HG02885 (cell line): ENCODE measurements around the gene NSF.
"Not testable (repeated sequence)": the region's sequence is repeated elsewhere in the genome, so short reads cannot be mapped to it uniquely, and the experiment has no call there.

Experiments used
- ATAC-seq: cut with Tn5 transposase; IDR thresholded peaks from one replicate; pipeline ENCODE4 v1.9.1; 2021; ENCODE audit warnings: mild to moderate bottlenecking; ENCODE audit not compliant: unreplicated experiment, poor library complexity

The NSF gene

GRCh38 chr17:46696522-46696921 is 106.1 kb downstream of the NSF start:
- not testable (repeated sequence) for ATAC-seq

DNA sequence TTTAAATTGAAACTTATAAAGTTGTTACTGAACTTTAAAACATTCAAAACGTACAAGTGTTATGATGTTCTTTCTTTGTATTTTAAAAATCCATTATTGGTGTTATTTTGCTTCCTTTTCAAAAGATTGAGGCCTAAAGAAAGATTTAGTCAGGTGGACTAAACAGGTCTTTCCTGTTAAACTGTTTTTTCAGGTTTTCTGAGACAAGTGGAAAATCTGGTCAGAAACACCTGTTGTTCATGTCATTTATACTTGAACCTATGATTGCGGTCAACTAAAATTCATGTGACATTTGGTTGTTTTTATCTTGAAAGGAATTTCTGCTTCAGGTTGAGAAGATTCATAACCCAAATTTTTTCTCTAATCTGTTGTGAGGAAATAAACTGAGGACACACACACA is 108.5 kb downstream of the NSF start:
- ATAC-seq, result not testable (repeated sequence)

GRCh38 chr17:46717999-46718398 is 127.5 kb downstream of the NSF start:
- no peak for ATAC-seq

GRCh38 chr17:46719891-46720290 is 129.4 kb downstream of the NSF start:
- ATAC-seq, result no peak

GRCh38 chr17:46720408-46720807 is 129.9 kb downstream of the NSF start:
- ATAC-seq, result no peak

DNA sequence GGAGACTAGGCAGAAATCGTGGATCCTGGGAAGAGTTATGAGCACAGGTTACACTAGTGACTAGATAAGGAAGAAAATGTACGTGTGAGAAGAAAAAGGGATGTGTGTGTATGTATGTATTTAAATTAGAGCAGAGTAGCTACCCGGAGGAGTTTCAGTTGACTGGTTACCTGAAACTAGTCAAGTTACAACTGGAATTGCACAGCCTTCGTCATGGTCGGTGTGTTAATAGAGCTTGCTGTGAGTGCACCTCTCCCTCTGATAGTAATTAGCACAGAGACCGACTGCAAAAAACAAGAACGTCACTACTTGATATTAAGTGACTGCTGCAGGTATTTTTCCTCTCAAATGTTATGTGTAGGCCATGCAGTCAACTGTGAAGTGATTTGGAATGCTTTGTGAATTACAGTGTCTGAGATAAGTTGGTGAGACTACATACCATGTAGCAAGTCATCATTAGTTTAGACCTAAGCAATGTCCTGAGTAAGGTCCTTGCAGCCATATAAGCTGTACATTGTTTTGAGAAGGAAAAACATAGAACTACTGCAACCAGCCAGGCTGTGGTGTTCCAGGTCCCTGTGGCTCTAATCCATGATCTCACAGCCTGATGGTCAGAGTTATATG is 132.3 kb downstream of the NSF start:
- ATAC-seq, result no peak

DNA sequence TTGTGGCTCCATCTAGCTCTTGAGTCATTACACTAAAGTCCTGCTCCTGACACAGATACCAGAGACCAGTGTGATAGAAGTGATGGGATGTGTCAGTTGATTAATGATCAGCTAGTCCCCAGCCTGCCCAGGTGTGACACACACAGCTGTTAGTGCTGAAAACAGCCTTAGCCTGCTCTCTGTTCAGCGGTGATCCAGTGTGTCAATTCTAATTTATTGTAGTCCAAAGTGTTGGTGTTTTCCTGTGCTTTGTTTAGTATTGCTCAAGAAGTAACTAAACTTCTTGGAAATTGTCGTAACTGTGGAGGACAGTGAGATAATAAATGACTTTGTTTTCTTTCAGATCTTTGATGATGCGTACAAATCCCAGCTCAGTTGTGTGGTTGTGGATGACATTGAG is 135.7 kb downstream of the NSF start:
- ATAC-seq, result no peak

DNA sequence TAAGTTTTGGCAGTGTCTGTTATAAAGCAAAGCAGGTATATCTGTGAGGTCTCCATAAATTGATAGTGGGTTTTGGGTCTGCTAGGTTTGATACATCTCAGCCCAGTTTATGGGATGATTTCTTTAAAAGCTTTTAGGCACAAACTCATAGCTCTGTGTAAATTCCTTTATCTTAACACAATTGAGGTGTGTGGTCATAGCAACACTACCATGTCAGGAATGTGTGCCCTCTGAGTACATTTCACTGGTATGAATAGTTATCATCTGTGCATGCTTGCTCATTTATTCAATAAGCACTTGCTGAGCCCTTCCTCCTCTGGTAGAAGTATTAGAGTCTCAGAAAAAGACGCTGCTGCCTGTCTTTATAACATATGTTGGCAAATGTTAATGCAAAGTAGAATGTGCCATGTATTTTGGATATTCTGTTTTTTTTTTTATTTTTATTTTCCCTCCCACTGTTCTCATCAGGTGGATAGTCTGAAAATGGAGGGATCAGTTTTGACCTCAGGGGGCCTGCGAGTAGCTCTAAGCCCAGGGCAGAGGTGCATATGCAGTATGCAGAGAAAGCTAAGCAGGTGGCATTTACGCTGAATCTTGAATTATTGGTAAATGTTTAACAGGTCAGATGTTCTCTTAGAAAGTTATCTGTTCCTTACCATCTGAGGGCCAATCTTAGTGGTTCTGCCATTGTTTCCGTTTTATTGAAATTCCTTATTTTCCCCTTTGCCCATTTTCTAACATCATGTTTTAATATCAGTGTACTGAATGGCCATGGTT is 137.3 kb downstream of the NSF start:
- no peak for ATAC-seq

DNA sequence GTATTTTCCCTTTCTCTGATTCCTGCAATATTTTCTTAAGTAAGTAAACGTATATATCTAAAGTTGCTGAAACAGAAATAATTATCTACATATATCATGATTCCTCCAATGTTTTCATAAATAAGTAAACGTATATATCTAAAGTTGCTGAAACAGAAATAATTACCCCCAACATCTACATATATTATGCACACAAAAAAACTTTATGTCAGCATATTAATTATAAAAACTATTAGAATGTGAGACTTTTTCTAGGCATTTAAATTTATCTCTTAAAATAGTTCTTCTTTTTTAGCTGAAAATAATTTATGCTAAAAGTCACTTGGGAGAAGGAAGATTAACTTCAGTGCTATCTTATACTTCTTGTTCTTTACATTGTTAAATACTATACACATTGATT is 139.6 kb downstream of the NSF start:
- no peak for ATAC-seq

GRCh38 chr17:46730679-46731078 is 140.2 kb downstream of the NSF start:
- no peak for ATAC-seq

GRCh38 chr17:46732160-46732559 is 141.7 kb downstream of the NSF start:
- no peak for ATAC-seq

DNA sequence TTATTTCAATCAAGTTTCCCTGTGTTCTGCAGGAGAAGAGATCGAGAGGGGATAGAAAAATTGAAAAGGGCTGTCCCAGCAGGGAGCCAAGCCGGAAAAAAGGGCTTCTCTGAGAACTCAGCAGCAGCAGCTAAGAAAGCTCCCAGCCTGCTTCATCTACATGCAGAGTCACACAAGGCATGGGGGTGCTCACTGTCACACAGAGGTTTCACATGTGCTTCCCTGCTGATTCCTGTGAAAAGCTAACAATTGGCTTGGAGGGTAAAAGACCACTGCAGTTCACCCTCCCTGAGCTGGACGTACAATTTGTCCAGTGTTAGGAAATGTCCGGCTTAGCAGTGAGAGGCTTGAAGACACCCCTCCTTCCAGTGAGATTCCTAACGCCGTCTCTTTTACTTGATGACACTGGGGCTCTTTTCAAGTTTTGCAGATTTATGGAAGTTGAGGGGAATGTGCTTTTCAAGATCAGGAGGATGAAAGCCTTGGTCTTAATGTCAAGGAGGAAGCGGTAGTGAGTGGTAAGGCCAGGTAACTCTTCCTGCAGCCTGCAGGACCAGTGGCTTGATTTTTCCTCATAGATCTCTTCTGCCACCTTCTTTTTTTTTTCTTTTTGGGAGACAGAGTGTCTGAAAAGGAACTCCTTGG is 142.4 kb downstream of the NSF start:
- no peak for ATAC-seq

DNA sequence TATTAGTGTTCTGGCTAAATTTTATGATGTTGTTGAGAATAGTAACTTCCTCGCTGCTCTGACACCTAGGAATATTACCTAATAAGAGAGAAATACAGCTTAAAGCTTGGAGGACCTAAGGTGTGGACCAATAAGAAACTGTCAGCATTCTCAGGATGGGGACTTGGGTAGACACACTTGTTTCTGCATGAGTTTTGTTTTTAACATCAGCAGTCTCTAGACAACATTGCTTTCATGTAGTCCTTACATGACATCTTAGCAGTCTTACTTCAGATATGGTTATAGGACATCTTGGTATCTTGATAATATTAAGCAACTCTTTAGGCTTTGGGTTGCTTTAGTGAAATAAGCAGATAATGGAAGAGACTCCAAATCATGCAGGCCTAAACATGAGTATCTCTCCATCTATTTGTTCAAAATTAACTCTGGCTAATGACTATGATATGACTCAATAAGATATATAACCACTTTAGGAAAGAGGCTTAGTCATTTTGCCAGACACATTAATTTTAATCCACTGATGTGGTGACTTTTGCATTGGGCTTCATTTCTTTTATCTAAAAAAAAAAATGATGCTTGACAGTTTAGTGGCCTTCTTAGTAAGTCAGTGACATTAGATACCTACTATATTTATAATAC is 143.5 kb downstream of the NSF start:
- no peak for ATAC-seq

DNA sequence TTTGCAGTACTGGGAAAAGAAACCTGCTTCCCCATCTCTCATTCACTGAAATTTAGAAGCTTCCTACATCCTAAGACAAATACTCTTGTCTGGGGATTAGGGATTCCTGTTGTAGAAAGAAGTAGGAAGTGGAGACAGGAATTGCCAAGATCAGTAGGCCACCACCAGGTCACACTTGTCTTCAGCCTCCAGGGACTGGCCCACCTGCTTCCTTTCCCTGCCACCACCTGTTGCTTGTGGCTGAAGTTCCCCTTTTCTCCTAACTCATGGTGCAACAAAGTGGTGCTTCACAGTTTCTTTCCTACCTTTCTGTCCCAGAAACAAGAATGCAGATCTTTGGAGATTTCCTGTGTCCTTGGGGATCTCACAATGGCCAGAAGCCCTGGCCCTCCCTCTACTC is 145.6 kb downstream of the NSF start:
- no peak for ATAC-seq

- ATAC-seq, result no peak
Observed at GRCh38 chr17:46737326-46737725, 146.9 kb downstream of the NSF start.

GRCh38 chr17:46738544-46738943 is 148.1 kb downstream of the NSF start:
- no peak for ATAC-seq

DNA sequence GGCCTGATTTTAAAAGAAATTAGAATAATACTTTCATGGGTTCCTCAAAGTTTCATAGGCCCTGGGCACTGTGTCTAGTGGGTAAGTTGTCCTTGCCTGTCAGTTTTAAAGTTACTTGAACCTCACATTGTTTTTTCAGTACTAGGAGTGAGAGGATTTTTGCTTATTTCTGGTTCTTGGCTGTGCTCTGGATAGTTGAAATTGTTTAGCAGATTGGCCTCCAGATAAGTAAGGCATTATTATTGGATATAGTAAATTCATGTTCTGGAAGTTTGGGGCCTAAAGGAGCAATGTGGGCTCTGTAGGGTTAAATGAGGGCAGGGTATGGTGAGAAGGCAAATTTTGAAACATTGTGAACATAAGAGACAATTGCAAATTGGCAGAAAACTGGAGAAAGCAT is 149.5 kb downstream of the NSF start:
- no peak for ATAC-seq

- no peak for ATAC-seq
Observed at GRCh38 chr17:46741122-46741730, 150.8 kb downstream of the NSF start.

- ATAC-seq, result no peak
Observed at GRCh38 chr17:46742565-46743270, 152.2 kb downstream of the NSF start.

DNA sequence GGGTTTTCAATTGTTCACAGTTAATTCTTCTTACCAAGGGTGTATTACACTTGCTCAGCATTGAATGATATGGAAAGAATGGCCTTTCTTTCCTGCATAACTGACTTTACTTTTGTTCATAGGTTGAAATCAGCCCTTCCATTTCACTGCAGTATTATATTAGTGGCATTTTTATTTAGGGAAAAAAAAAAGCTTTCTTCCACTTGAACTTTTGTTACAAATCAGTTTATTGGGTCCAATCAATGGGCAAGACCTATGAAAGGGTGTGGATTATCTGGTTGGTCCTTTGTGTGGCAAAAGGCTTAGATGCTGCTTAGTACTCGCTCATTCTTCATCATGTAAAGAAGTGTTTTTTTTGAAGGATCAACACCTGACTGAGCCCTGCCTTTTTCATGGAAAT is 154.0 kb downstream of the NSF start:
- no peak for ATAC-seq
